ENCODE data around the gene CDK14.

Gene CDK14

DNA sequence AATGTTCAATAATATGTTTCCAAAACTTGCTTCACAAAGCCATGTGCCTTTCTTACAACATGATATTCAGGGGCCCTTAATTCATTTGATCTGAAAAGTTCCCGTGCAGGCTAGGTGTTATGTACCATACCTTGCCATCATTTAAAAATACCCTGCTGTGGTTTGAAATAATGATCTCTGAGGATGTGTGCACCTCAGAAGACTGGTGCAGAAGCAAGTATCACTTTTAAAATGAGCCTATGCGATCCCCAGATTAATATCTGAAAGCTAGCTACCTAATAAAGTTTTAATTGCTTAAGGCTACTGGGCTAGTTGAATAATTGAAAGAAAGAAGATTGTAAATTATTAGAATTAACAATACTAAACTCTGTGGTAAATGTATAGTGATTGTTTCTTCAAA, 262.4 kb downstream of the CDK14 start:
- H3K9ac ChIP-seq (ENCODE audit: low read depth, low read length), result no peak overlapping the region
- no peak overlapping the region for H3K4me3 ChIP-seq (ENCODE audit: low read depth, low read length)

DNA sequence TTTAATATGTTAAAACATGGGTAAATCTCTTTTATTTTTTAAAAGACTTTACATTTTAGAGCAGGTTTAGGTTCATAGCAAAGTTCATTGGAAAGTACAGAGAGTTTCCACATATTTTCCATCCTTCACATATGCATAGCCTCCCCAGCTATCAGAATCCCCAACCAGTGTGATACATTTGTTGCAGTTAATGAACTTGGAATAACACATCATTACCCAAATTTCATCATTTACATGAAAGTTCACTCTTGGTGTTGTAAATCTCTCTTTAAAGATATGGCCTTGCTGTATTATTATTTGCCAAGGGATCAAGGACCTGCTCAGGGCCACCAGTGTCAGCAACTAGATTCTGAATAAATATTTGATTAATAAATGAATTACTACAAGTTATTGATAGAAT, 263.4 kb downstream of the CDK14 start:
- Histone ChIP-seq H3K9me3 (ENCODE audit: control insufficient read depth, insufficient read depth, low read length) (no peaks in the 10 kb centered on the region), H3K36me3 (ENCODE audit: control insufficient read depth, insufficient read depth, low read length) (no peaks in the 10 kb centered on the region), H3K4me1 (ENCODE audit: control insufficient read depth, insufficient read depth, low read length) (no peaks in the 10 kb centered on the region), H3K27ac (ENCODE audit: low read depth, low read length) (no peak overlapping the region), H3K27me3 (ENCODE audit: control insufficient read depth, insufficient read depth, low read length) (no peaks in the 10 kb centered on the region), H3K4me3 (ENCODE audit: low read depth, low read length) (no peak overlapping the region), H3K9ac (ENCODE audit: low read depth, low read length) (no peak overlapping the region)

More for the DNA sequence above, 262.4 kb downstream of the CDK14 start:
- no peaks in the 10 kb centered on the region for H3K27me3 ChIP-seq (ENCODE audit: control insufficient read depth, insufficient read depth, low read length)
- H3K27ac ChIP-seq (ENCODE audit: low read depth, low read length), result no peak overlapping the region
- H3K36me3 ChIP-seq (ENCODE audit: control insufficient read depth, insufficient read depth, low read length), result no peaks in the 10 kb centered on the region
- no peaks in the 10 kb centered on the region for H3K9me3 ChIP-seq (ENCODE audit: control insufficient read depth, insufficient read depth, low read length)
- no peaks in the 10 kb centered on the region for H3K4me1 ChIP-seq (ENCODE audit: control insufficient read depth, insufficient read depth, low read length)

GRCh38 chr7:90864088-90864487, 268.0 kb downstream of the CDK14 start:
- Histone ChIP-seq H3K9me3 (ENCODE audit: control insufficient read depth, insufficient read depth, low read length) (no peaks in the 10 kb centered on the region), H3K36me3 (ENCODE audit: control insufficient read depth, insufficient read depth, low read length) (no peaks in the 10 kb centered on the region), H3K4me3 (ENCODE audit: low read depth, low read length) (no peak overlapping the region), H3K27me3 (ENCODE audit: control insufficient read depth, insufficient read depth, low read length) (no peaks in the 10 kb centered on the region), H3K9ac (ENCODE audit: low read depth, low read length) (no peak overlapping the region), H3K4me1 (ENCODE audit: control insufficient read depth, insufficient read depth, low read length) (no peaks in the 10 kb centered on the region), H3K27ac (ENCODE audit: low read depth, low read length) (no peak overlapping the region)

DNA sequence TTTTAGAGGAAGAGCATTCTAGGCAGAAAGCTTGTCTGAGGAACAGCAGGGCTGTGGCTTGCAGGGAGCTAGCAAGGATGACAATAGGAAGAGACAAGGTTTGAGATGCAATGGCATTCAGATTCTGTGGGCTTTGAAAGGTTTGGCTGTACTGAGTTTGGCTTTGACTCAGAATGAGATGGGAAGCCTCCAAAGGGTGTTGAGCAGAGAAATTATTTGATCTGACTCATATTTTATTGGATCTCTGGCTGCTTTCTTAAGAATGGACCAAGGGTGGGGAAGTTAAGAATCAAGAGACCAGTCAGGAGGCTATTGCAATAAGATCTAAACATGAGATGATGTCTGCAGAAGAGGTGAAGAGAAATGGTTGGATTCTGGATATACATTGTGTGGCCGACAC, 273.2 kb downstream of the CDK14 start:
- Histone ChIP-seq H3K4me3 (ENCODE audit: low read depth, low read length) (no peak overlapping the region), H3K36me3 (ENCODE audit: control insufficient read depth, insufficient read depth, low read length) (no peaks in the 10 kb centered on the region), H3K9ac (ENCODE audit: low read depth, low read length) (no peak overlapping the region), H3K27me3 (ENCODE audit: control insufficient read depth, insufficient read depth, low read length) (no peaks in the 10 kb centered on the region), H3K27ac (ENCODE audit: low read depth, low read length) (no peak overlapping the region), H3K4me1 (ENCODE audit: control insufficient read depth, insufficient read depth, low read length) (no peaks in the 10 kb centered on the region), H3K9me3 (ENCODE audit: control insufficient read depth, insufficient read depth, low read length) (no peaks in the 10 kb centered on the region)

- H3K4me3 ChIP-seq (ENCODE audit: low read depth, low read length), result no peak overlapping the region
- no peaks in the 10 kb centered on the region for H3K27me3 ChIP-seq (ENCODE audit: control insufficient read depth, insufficient read depth, low read length)
- no peak overlapping the region for H3K27ac ChIP-seq (ENCODE audit: low read depth, low read length)
- no peak overlapping the region for H3K9ac ChIP-seq (ENCODE audit: low read depth, low read length)
- no peaks in the 10 kb centered on the region for H3K9me3 ChIP-seq (ENCODE audit: control insufficient read depth, insufficient read depth, low read length)
- H3K4me1 ChIP-seq (ENCODE audit: control insufficient read depth, insufficient read depth, low read length), result no peaks in the 10 kb centered on the region
- no peaks in the 10 kb centered on the region for H3K36me3 ChIP-seq (ENCODE audit: control insufficient read depth, insufficient read depth, low read length)
Measured at GRCh38 chr7:90876701-90877100, 280.6 kb downstream of the CDK14 start.

DNA sequence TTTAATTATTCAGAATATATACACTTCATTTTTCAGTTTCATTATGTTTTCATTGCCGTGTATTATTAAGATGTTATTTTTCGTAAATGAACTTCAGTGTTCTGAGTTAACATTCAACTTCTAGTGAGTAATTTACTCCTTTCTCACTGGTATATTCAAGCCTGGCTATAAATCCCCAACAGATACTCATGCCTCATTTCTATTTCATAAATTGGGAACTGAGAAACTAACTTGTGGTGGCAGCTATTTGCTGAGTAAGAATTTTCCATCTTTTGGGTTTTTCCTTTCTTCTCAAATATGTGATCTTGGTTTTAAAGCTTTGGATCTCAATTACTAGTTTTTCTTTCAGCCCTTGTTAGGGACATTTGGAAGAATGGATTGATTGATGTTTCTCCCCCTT, 281.1 kb downstream of the CDK14 start:
- no peak overlapping the region for H3K4me3 ChIP-seq (ENCODE audit: low read depth, low read length)
- no peaks in the 10 kb centered on the region for H3K9me3 ChIP-seq (ENCODE audit: control insufficient read depth, insufficient read depth, low read length)
- H3K9ac ChIP-seq (ENCODE audit: low read depth, low read length), result no peak overlapping the region
- no peaks in the 10 kb centered on the region for H3K4me1 ChIP-seq (ENCODE audit: control insufficient read depth, insufficient read depth, low read length)
- H3K27ac ChIP-seq (ENCODE audit: low read depth, low read length), result no peak overlapping the region
- H3K27me3 ChIP-seq (ENCODE audit: control insufficient read depth, insufficient read depth, low read length), result no peaks in the 10 kb centered on the region
- H3K36me3 ChIP-seq (ENCODE audit: control insufficient read depth, insufficient read depth, low read length), result no peaks in the 10 kb centered on the region

DNA sequence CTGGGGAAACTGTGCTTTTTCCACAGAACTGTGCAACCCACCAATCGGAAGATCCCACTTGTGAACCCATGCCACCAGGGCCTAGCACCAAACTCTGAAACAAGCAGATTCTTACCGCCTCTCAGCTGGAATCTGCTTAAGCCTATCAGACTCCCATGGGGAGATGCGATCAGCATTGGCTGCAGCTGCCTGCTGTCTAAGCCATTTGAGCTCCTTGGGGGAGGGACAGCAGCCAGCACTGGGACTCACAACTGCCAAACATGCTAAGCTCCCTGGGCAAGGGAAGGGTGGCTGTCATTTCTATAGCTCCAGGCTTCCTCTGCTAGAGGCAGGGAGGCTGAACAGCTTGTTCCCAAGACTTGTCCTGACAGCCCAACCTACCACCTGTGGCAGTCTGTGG, 283.8 kb downstream of the CDK14 start:
- H3K9me3 ChIP-seq (ENCODE audit: control insufficient read depth, insufficient read depth, low read length), result no peaks in the 10 kb centered on the region
- no peak overlapping the region for H3K27ac ChIP-seq (ENCODE audit: low read depth, low read length)

GRCh38 chr7:90886416-90886815, 290.3 kb downstream of the CDK14 start:
- Histone ChIP-seq H3K4me3 (ENCODE audit: low read depth, low read length) (no peak overlapping the region), H3K9me3 (ENCODE audit: control insufficient read depth, insufficient read depth, low read length) (no peaks in the 10 kb centered on the region), H3K27ac (ENCODE audit: low read depth, low read length) (no peak overlapping the region), H3K36me3 (ENCODE audit: control insufficient read depth, insufficient read depth, low read length) (no peaks in the 10 kb centered on the region), H3K4me1 (ENCODE audit: control insufficient read depth, insufficient read depth, low read length) (0 out of 2 replicates have a peak, but pooled peaks cover 2% of the 10 kb centered on the region), H3K27me3 (ENCODE audit: control insufficient read depth, insufficient read depth, low read length) (no peaks in the 10 kb centered on the region), H3K9ac (ENCODE audit: low read depth, low read length) (no peak overlapping the region)

More for the DNA sequence above, 283.8 kb downstream of the CDK14 start:
- Histone ChIP-seq H3K27me3 (ENCODE audit: control insufficient read depth, insufficient read depth, low read length) (no peaks in the 10 kb centered on the region), H3K4me1 (ENCODE audit: control insufficient read depth, insufficient read depth, low read length) (no peaks in the 10 kb centered on the region), H3K9ac (ENCODE audit: low read depth, low read length) (no peak overlapping the region), H3K36me3 (ENCODE audit: control insufficient read depth, insufficient read depth, low read length) (no peaks in the 10 kb centered on the region), H3K4me3 (ENCODE audit: low read depth, low read length) (no peak overlapping the region)

DNA sequence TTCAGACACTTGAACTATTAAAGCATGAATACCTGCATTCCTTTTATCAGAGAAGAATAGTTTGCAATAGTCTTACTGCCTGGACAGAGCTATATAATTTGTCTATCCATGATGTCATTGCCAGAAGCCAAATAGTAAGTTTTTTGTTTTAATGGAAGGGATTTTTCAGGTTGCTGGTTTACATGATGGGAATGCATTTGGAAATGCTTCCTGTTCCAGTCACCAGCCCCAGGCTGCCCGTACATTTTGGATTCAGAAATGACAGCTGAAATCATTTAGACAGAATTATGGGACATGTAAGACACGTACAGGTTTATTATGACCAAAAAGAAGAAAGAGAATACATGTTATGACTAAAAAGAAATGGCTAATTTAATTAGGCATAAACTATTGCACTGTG, 293.1 kb downstream of the CDK14 start:
- H3K4me3 ChIP-seq (ENCODE audit: low read depth, low read length), result no peak overlapping the region
- no peaks in the 10 kb centered on the region for H3K36me3 ChIP-seq (ENCODE audit: control insufficient read depth, insufficient read depth, low read length)
- no peaks in the 10 kb centered on the region for H3K27me3 ChIP-seq (ENCODE audit: control insufficient read depth, insufficient read depth, low read length)
- no peak overlapping the region for H3K27ac ChIP-seq (ENCODE audit: low read depth, low read length)
- no peak overlapping the region for H3K9ac ChIP-seq (ENCODE audit: low read depth, low read length)
- H3K4me1 ChIP-seq (ENCODE audit: control insufficient read depth, insufficient read depth, low read length), result peaks cover 13% of the 10 kb centered on the region
- no peaks in the 10 kb centered on the region for H3K9me3 ChIP-seq (ENCODE audit: control insufficient read depth, insufficient read depth, low read length)

DNA sequence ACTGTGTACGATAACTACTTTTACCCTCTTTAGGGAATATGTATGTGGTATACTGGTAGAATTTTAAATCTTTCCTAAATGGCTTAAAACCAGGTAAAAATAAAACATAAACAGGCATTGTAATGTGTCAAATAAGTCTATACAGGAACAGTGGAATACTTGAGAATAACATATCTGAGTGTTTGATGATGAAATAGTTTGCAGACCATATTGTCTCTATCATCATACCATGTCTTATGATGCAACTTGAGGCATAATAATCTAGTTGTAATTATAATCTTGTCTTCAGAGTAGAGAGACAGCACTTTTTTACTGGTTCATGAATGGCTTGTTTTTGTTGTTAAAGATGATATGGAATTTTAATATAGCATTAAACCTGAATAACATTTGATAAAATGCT, 293.5 kb downstream of the CDK14 start:
- Histone ChIP-seq H3K4me3 (ENCODE audit: low read depth, low read length) (no peak overlapping the region), H3K9ac (ENCODE audit: low read depth, low read length) (no peak overlapping the region), H3K4me1 (ENCODE audit: control insufficient read depth, insufficient read depth, low read length) (peaks cover 13% of the 10 kb centered on the region), H3K9me3 (ENCODE audit: control insufficient read depth, insufficient read depth, low read length) (no peaks in the 10 kb centered on the region), H3K36me3 (ENCODE audit: control insufficient read depth, insufficient read depth, low read length) (no peaks in the 10 kb centered on the region), H3K27ac (ENCODE audit: low read depth, low read length) (no peak overlapping the region), H3K27me3 (ENCODE audit: control insufficient read depth, insufficient read depth, low read length) (no peaks in the 10 kb centered on the region)

- peaks cover 13% of the 10 kb centered on the region for H3K4me1 ChIP-seq (ENCODE audit: control insufficient read depth, insufficient read depth, low read length)
- H3K36me3 ChIP-seq (ENCODE audit: control insufficient read depth, insufficient read depth, low read length), result no peaks in the 10 kb centered on the region
- no peak overlapping the region for H3K9ac ChIP-seq (ENCODE audit: low read depth, low read length)
- H3K9me3 ChIP-seq (ENCODE audit: control insufficient read depth, insufficient read depth, low read length), result no peaks in the 10 kb centered on the region
- no peak overlapping the region for H3K4me3 ChIP-seq (ENCODE audit: low read depth, low read length)
- H3K27me3 ChIP-seq (ENCODE audit: control insufficient read depth, insufficient read depth, low read length), result no peaks in the 10 kb centered on the region
- H3K27ac ChIP-seq (ENCODE audit: low read depth, low read length), result no peak overlapping the region
Measured at GRCh38 chr7:90891529-90891928, 295.4 kb downstream of the CDK14 start.

GRCh38 chr7:90892213-90892612, 296.1 kb downstream of the CDK14 start:
- H3K4me1 ChIP-seq (ENCODE audit: control insufficient read depth, insufficient read depth, low read length), result peaks cover 13% of the 10 kb centered on the region
- H3K36me3 ChIP-seq (ENCODE audit: control insufficient read depth, insufficient read depth, low read length), result no peaks in the 10 kb centered on the region
- no peaks in the 10 kb centered on the region for H3K9me3 ChIP-seq (ENCODE audit: control insufficient read depth, insufficient read depth, low read length)
- no peaks in the 10 kb centered on the region for H3K27me3 ChIP-seq (ENCODE audit: control insufficient read depth, insufficient read depth, low read length)
- no peak overlapping the region for H3K9ac ChIP-seq (ENCODE audit: low read depth, low read length)
- H3K27ac ChIP-seq (ENCODE audit: low read depth, low read length), result no peak overlapping the region
- H3K4me3 ChIP-seq (ENCODE audit: low read depth, low read length), result no peak overlapping the region

Data from HUES48 (cell line).